ENCODE results near the gene GNG7. TPM values are rescaled to one million over a fixed set of nuclear protein-coding genes. Genes with fewer than 3 reads are reported as not detected.
"Not testable (repeated sequence)": the region's sequence is repeated elsewhere in the genome, so short reads cannot be mapped to it uniquely, and the experiment has no call there.

Gene GNG7
- total RNA-seq, 1 experiment from 2014 or later, result 9.6 TPM

DNA sequence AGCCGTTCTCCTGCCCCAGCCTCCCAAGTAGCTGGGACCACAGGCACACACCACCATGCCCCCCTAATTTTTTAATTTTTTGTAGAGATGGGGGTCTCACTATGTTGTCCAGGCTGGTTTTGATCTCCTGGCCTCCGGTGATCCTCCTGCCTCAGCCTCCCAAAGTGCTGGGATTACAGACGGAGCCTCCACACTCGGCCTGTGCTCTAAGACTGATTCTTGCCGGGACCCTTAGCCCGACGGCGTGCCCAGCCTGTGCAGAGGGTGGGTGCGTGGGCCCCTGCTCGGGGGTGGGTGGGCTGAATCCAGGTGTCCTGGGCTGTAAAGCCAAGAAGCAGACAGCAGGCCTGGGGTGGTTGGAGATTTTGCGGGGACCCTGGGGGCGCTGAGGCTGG lies 162.2 kb downstream of the GNG7 start:
- Mint-ChIP-seq H3K27ac (peak overlapping the region; percentile 87), H3K27me3 (ENCODE audit: low read depth) (peaks cover 3% of the 10 kb centered on the region; the same call in 1 of the 2 replicates), H3K4me3 (peak overlapping the region; percentile 16), H3K36me3 (no peaks in the 10 kb centered on the region; the same call in 1 of the 2 replicates), H3K4me1 (peaks cover 30% of the 10 kb centered on the region), H3K9me3 (peaks cover 6% of the 10 kb centered on the region)
- DNase-seq (ENCODE audit: low spot score) (no peak), ATAC-seq (no peak)
- TF ChIP-seq GABPB1 (CRISPR knock-in tag; IDR thresholded peaks at IDR 0.05), result no peak
- TF ChIP-seq, protein P1, sequence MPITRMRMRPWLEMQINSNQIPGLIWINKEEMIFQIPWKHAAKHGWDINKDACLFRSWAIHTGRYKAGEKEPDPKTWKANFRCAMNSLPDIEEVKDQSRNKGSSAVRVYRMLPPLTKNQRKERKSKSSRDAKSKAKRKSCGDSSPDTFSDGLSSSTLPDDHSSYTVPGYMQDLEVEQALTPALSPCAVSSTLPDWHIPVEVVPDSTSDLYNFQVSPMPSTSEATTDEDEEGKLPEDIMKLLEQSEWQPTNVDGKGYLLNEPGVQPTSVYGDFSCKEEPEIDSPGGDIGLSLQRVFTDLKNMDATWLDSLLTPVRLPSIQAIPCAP (CRISPR knock-in tag; IDR thresholded peaks at IDR 0.05), result no peak
- TF ChIP-seq RORB (CRISPR knock-in tag; IDR thresholded peaks at IDR 0.05), result no peak
- no peak for TF ChIP-seq MYBL2 (CRISPR knock-in tag; IDR thresholded peaks at IDR 0.05)
- TF ChIP-seq, protein P2, sequence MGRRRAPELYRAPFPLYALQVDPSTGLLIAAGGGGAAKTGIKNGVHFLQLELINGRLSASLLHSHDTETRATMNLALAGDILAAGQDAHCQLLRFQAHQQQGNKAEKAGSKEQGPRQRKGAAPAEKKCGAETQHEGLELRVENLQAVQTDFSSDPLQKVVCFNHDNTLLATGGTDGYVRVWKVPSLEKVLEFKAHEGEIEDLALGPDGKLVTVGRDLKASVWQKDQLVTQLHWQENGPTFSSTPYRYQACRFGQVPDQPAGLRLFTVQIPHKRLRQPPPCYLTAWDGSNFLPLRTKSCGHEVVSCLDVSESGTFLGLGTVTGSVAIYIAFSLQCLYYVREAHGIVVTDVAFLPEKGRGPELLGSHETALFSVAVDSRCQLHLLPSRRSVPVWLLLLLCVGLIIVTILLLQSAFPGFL (CRISPR knock-in tag; IDR thresholded peaks at IDR 0.05; ENCODE audit: borderline replicate concordance), result no peak
- peak; percentile 94; the same call in 1 of the 2 replicates for TF ChIP-seq ZNF121 (CRISPR knock-in tag; IDR thresholded peaks at IDR 0.05)
- TF ChIP-seq, protein P3, sequence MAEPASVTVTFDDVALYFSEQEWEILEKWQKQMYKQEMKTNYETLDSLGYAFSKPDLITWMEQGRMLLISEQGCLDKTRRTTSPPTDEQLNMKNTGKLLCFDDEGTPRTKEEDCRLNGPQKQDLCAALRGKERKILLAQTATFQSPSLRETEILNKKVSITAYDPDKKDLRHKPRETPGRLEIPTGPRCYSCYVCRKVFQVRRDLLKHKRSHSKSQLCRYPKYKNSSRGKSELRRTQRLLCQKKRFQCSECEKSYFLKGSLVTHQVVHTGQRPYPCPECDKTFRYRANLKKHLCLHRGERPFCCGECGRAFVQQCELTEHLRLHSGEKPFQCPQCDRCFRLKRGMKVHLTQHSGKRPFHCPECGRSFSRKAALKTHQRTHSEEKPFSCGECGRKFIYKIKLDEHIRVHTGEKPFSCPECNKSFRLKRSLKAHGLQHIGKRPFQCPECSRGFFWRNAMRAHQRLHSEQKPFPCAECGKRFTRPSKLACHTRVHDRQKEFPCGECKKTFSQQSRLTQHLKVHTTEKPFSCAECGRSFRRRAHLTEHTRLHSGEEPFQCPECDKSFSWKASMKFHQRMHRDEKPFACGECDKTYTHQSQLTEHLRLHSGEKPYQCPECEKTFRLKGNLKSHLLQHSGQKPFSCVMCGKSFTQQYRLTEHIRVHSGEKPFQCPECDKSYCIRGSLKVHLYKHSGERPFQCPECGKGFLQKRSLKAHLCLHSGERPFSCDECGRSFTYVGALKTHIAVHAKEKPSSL (CRISPR knock-in tag; conservative IDR thresholded peaks at IDR 0.05), result no peak
- TF ChIP-seq, protein P4, sequence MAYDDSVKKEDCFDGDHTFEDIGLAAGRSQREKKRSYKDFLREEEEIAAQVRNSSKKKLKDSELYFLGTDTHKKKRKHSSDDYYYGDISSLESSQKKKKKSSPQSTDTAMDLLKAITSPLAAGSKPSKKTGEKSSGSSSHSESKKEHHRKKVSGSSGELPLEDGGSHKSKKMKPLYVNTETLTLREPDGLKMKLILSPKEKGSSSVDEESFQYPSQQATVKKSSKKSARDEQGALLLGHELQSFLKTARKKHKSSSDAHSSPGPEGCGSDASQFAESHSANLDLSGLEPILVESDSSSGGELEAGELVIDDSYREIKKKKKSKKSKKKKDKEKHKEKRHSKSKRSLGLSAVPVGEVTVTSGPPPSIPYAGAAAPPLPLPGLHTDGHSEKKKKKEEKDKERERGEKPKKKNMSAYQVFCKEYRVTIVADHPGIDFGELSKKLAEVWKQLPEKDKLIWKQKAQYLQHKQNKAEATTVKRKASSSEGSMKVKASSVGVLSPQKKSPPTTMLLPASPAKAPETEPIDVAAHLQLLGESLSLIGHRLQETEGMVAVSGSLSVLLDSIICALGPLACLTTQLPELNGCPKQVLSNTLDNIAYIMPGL (CRISPR knock-in tag; IDR thresholded peaks at IDR 0.05), result no peak
- no peak for TF ChIP-seq RELA (CRISPR knock-in tag; IDR thresholded peaks at IDR 0.05; ENCODE audit: borderline replicate concordance)
- TF ChIP-seq ZNF219 (CRISPR knock-in tag; IDR thresholded peaks at IDR 0.05; ENCODE audit: borderline replicate concordance), result no peak
- TF ChIP-seq TCF7 (CRISPR knock-in tag; IDR thresholded peaks at IDR 0.05; ENCODE audit: low read depth), result no peak
- no peak for TF ChIP-seq ZNF671 (CRISPR knock-in tag; IDR thresholded peaks at IDR 0.05)
- peak; percentile 94 for TF ChIP-seq GTF2I (CRISPR knock-in tag; conservative IDR thresholded peaks at IDR 0.05)
- ChIA-PET CTCF (interaction anchor here (0.7 to 5.8 kb wide), 13 partner anchors 10 to 97 kb away, joined by 3 to 58 read pairs (median 4); partner anchors contain the start of gene GADD45B), POLR2A (interaction anchor here (0.6 to 4.6 kb wide), 12 partner anchors 15 to 243 kb away, joined by 3 to 83 read pairs (median 5); partner anchors contain the start of genes GADD45B and TIMM13)

DNA sequence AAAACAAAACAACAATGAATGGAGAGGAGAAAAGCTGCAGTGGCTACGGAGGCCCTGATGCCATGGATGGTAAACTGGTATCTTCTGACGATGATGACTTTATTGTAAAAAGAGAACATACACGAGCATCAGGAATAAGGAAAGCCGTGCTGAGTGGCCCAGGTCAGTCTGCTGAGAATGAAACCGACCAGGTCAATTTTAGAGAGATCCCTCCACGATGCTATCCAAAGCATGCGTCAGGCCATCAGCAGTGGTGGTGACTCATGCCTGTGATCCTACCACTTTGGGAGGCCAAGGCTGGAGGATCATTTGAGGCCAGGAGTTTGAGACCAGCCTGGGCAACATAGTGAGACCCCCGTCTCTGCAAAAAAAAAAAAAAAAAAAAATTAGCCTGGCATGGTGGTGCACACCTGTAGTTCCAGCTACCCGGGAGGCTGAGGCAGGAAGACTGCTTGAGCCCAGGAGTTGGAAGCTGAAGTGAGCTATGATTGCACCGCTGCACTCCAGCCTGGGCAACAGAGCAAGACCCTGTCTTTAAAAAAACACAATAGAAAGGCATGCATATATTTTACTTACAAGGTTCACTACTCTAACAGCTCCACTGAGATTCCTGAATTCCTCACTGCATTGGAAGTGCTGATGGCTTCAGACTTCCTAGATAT lies 164.3 kb downstream of the GNG7 start:
- no peak overlapping the region; the same call in 1 of the 2 replicates for H3K27ac Mint-ChIP-seq
- ATAC-seq, result no peak
- POLR2A ChIA-PET, result no interaction called here
- CTCF ChIA-PET, result no interaction called here
- peaks cover 22% of the 10 kb centered on the region for H3K9me3 Mint-ChIP-seq
- DNase-seq (ENCODE audit: low spot score), result no peak
- H3K36me3 Mint-ChIP-seq, result peaks cover 15% of the 10 kb centered on the region
- H3K4me1 Mint-ChIP-seq, result peaks cover 21% of the 10 kb centered on the region
- no peaks in the 10 kb centered on the region for H3K27me3 Mint-ChIP-seq (ENCODE audit: low read depth)
- TF ChIP-seq ZNF121 (CRISPR knock-in tag; IDR thresholded peaks at IDR 0.05) (peak; percentile 41), ZNF671 (CRISPR knock-in tag; IDR thresholded peaks at IDR 0.05) (no peak)
- no peak overlapping the region for H3K4me3 Mint-ChIP-seq

DNA sequence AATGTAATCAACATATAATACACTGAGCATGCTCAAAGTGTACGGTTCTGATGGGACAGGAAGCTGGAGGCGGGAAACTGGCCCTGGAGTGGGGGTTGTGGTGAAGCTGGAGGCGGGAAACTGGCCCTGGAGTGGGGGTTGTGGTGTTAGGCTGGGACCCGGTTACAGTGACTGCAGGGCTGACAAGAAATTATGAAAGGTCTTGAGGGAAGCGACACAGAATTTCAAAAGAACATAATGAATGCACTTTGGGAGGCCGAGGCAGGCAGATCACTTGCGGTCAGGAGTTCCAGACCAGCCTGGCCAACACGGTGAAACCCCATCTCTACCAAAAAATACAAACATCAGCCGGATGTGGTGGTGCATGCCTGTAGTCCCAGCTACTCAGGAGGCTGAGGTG lies 164.9 kb downstream of the GNG7 start:
- Mint-ChIP-seq H3K36me3 (peaks cover 15% of the 10 kb centered on the region), H3K4me1 (peaks cover 16% of the 10 kb centered on the region), H3K9me3 (peaks cover 25% of the 10 kb centered on the region)
- H3K4me3 Mint-ChIP-seq; DNase-seq (ENCODE audit: low spot score); POLR2A ChIA-PET; ATAC-seq; H3K27ac Mint-ChIP-seq; CTCF ChIA-PET; H3K27me3 Mint-ChIP-seq (ENCODE audit: low read depth): not testable (repeated sequence)

All from WTC11 (cell line).